Activated CD8-positive, alpha-beta T cell treated with anti-CD3 and anti-CD28 coated beads for 36 hours (primary cell): ENCODE data around the gene HSF5. TPM values are rescaled to one million over a fixed set of nuclear protein-coding genes. Genes with fewer than 3 reads are reported as not detected.

Experiments
- ATAC-seq: fragments of 200-7000 bp; cut with Tn5 transposase; one replicate; pipeline ENCODE4 v1.10.0; 2021; ENCODE audit warnings: mild to moderate bottlenecking, moderate library complexity
- CTCF ChIA-PET: fragments of 350-600 bp; sonication (Branson Sonifier 250); formaldehyde crosslinking; loops from one replicate; lab custom pipeline; 2021; ENCODE audit warnings: antibody characterized with exemption; lab: Charles Lee
- POLR2A ChIA-PET: fragments of 350-600 bp; sonication (Branson Sonifier 250); formaldehyde crosslinking; loops from one replicate; lab custom pipeline; 2021; ENCODE audit warnings: antibody characterized with exemption; lab: Charles Lee
- DNase-seq: peaks from one replicate; pipeline ENCODE4 v3.0.0-alpha.2; 2020
- H3K27ac Mint-ChIP-seq: one replicate; pipeline ENCODE4 v1.8.0; 2021; ENCODE audit warnings: mild to moderate bottlenecking, mixed read lengths
- H3K27me3 Mint-ChIP-seq: one replicate; pipeline ENCODE4 v1.8.0; 2021; ENCODE audit warnings: mixed read lengths
- H3K36me3 Mint-ChIP-seq: one replicate; pipeline ENCODE4 v1.8.0; 2021; ENCODE audit warnings: low read depth, mixed read lengths
- H3K4me1 Mint-ChIP-seq: one replicate; pipeline ENCODE4 v1.8.0; 2021; ENCODE audit warnings: low read depth, mixed read lengths
- H3K4me3 Mint-ChIP-seq: one replicate; pipeline ENCODE4 v1.8.0; 2021; ENCODE audit warnings: mild to moderate bottlenecking, moderate library complexity, mixed read lengths
- H3K9me3 Mint-ChIP-seq: one replicate; pipeline ENCODE4 v1.8.0; 2021; ENCODE audit warnings: mixed read lengths
- intact Hi-C: fragments of 100-400 bp; cut with micrococcal nuclease; formaldehyde crosslinking; loops from one replicate; pipeline ENCODE4 v1.10.0; 2022
- total RNA-seq, 2 experiments: library from RNA; stranded (reverse); gene quantifications; one replicate each; pipeline ENCODE4 v1.2.3, GENCODE V29; 2021
- TF ChIP-seq, protein P1 (sequence below): fragments of 200-600 bp; IDR thresholded peaks from one replicate; pipeline ENCODE4 v1.8.0; 2022; ENCODE audit warnings: antibody characterized with exemption, mild to moderate bottlenecking

The HSF5 gene
- total RNA-seq, 2 experiments from 2014 or later = 3.2 to 3.9 TPM

GRCh38 chr17:58515286-58515685 lies 27.1 kb upstream of the HSF5 start:
- H3K27me3 Mint-ChIP-seq = no peaks in the 10 kb centered on the region
- H3K9me3 Mint-ChIP-seq = no peaks in the 10 kb centered on the region
- DNase-seq (no peak), ATAC-seq (no peak)
- TF ChIP-seq, protein P1, sequence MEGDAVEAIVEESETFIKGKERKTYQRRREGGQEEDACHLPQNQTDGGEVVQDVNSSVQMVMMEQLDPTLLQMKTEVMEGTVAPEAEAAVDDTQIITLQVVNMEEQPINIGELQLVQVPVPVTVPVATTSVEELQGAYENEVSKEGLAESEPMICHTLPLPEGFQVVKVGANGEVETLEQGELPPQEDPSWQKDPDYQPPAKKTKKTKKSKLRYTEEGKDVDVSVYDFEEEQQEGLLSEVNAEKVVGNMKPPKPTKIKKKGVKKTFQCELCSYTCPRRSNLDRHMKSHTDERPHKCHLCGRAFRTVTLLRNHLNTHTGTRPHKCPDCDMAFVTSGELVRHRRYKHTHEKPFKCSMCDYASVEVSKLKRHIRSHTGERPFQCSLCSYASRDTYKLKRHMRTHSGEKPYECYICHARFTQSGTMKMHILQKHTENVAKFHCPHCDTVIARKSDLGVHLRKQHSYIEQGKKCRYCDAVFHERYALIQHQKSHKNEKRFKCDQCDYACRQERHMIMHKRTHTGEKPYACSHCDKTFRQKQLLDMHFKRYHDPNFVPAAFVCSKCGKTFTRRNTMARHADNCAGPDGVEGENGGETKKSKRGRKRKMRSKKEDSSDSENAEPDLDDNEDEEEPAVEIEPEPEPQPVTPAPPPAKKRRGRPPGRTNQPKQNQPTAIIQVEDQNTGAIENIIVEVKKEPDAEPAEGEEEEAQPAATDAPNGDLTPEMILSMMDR = no peak
- CTCF ChIA-PET = interaction anchor here (1.0 to 2.7 kb wide), 6 partner anchors 24 to 211 kb away, joined by 3 to 9 read pairs (median 4); partner anchors contain the start of genes HSF5, RAD51C, RNF43 and TEX14
- peak overlapping the region; percentile 68 for H3K4me3 Mint-ChIP-seq
- POLR2A ChIA-PET = interaction anchor here (0.9 to 5.4 kb wide), 9 partner anchors 12 to 177 kb away, joined by 3 to 68 read pairs (median 4); partner anchors contain the start of gene HSF5
- peaks cover 49% of the 10 kb centered on the region for H3K4me1 Mint-ChIP-seq
- peak overlapping the region; percentile 70 for H3K27ac Mint-ChIP-seq
- H3K36me3 Mint-ChIP-seq = peaks cover 32% of the 10 kb centered on the region
- intact Hi-C loops = loop anchor here (10.0 kb wide), 1 partner anchor 490 kb away; no protein-coding TSS in a partner anchor

DNA sequence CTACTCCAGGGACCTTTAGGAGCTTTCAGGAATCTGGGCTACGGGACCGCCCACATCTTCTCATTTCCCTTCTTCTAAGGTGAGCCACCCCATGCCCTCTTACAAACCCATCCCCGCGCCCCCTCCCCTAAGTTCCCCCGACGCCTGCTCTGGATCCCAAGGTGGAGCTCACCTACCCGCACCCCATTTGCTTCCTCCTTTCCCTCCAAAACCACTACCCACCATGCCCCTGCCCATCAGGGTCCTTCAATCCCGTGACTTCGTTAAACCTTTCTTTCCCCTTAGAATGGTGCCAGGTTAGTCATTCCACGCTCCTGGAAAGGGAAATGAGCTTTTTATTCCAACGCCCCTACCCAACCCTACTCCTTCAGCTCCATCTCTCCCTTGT lies 26.6 kb upstream of the HSF5 start:
- intact Hi-C loops = loop anchor here (10.0 kb wide), 1 partner anchor 490 kb away; no protein-coding TSS in a partner anchor
- peaks cover 37% of the 10 kb centered on the region for H3K36me3 Mint-ChIP-seq
- no peaks in the 10 kb centered on the region for H3K9me3 Mint-ChIP-seq
- DNase-seq = no peak
- TF ChIP-seq, protein P1 = no peak
- ChIA-PET CTCF (interaction anchor here (1.0 to 2.7 kb wide), 4 partner anchors 27 to 197 kb away, joined by 3 to 9 read pairs (median 4); partner anchors contain the start of genes HSF5, RAD51C, RNF43 and TEX14), POLR2A (interaction anchor here (0.9 to 5.4 kb wide), 9 partner anchors 11 to 176 kb away, joined by 3 to 68 read pairs (median 5); partner anchors contain the start of gene HSF5)
- H3K27me3 Mint-ChIP-seq = no peaks in the 10 kb centered on the region
- peak overlapping the region; percentile 68 for H3K4me3 Mint-ChIP-seq
- H3K27ac Mint-ChIP-seq = peak overlapping the region; percentile 70
- ATAC-seq = no peak
- peaks cover 50% of the 10 kb centered on the region for H3K4me1 Mint-ChIP-seq

DNA sequence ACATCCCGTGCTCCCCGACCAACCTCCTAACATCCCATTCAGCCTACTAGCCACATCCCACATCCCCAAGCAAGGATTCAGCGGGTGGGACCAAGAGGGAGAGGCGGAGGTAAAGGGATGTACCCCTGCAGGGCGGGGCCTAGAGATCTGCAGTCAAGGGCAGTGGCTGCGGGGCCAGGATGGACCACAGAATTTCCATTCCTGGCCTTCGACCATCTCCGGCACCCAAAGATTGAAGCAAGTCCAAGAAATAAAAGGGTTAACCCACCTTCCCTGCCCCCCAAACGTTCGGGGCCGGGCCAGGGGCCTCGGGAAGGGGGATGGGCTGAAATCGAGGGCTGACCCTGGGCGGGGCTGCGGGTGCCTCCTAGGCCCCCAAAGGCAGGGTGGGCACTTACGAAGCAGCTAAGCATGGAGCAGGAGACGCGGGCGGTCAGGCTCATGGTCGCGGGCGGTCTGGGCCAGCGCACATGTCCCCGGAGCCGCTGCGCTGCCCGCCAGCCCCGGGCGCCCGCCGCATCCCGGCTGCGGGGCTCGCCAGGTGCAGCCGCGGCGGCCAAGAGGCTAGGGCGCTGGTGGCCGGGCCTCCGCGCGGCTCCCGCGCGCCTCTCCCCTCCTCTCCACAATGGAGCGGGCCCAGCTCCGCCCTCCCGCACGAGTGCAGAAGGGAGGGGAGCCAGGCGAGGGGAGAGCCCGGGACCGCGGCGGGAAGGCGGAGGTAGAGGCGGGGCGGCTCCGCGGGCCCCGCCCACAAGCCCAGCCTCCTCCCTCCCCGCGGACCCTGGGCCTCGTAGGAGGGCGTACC lies 26.0 kb upstream of the HSF5 start, which contains the start of gene MTMR4:
Gene MTMR4, minus strand, starts transcription at position 674 of the 805 bp plus-strand sequence. Its CDS starts 231 bp downstream, at position 443.
- intact Hi-C loops = loop anchor here (10.0 kb wide), 1 partner anchor 491 kb away; no protein-coding TSS in a partner anchor
- TF ChIP-seq, protein P1 = no peak
- peak; percentile 19 for ATAC-seq
- Mint-ChIP-seq H3K27me3 (no peaks in the 10 kb centered on the region), H3K4me3 (peak within 1 kb of the TSS; percentile 90), H3K9me3 (no peaks in the 10 kb centered on the region), H3K4me1 (peaks cover 51% of the 10 kb centered on the region), H3K36me3 (peaks cover 40% of the 10 kb centered on the region), H3K27ac (peak within 1 kb of the TSS; percentile 87)
- ChIA-PET POLR2A (interaction anchor here (0.9 to 5.4 kb wide), 9 partner anchors 15 to 176 kb away, joined by 3 to 68 read pairs (median 5); partner anchors contain the start of gene HSF5), CTCF (interaction anchor here (1.5 to 2.7 kb wide), 3 partner anchors 21 to 178 kb away, joined by 4 to 9 read pairs (median 4); partner anchors contain the start of genes HSF5, RAD51C and TEX14)
- DNase-seq = peak; percentile 78

- intact Hi-C loops = loop anchor here (10.0 kb wide), 1 partner anchor 491 kb away; no protein-coding TSS in a partner anchor
- Mint-ChIP-seq H3K4me3 (peak overlapping the region; percentile 90), H3K27ac (peak overlapping the region; percentile 87), H3K36me3 (peaks cover 43% of the 10 kb centered on the region), H3K27me3 (no peaks in the 10 kb centered on the region), H3K9me3 (no peaks in the 10 kb centered on the region), H3K4me1 (peaks cover 47% of the 10 kb centered on the region)
- TF ChIP-seq, protein P1 = no peak
- CTCF ChIA-PET = interaction anchor here (1.3 to 1.5 kb wide), 2 partner anchors 16 to 20 kb away, joined by 3 to 4 read pairs; no protein-coding TSS in a partner anchor
- ATAC-seq = no peak
- DNase-seq = peak; percentile 50
- POLR2A ChIA-PET = interaction anchor here (1.4 to 5.4 kb wide), 5 partner anchors 14 to 173 kb away, joined by 3 to 68 read pairs (median 5); no protein-coding TSS in a partner anchor
Observed at GRCh38 chr17:58513267-58513964, 25.2 kb upstream of the HSF5 start.
